ENCODE results near the gene KRT74. TPM values are rescaled to one million over a fixed set of nuclear protein-coding genes. Genes with fewer than 3 reads are reported as not detected.

The KRT74 gene
- total and polyA plus RNA-seq, 2 experiments from 2014 or later = not detected

- Histone ChIP-seq H3K9me2 (ENCODE audit: insufficient read depth) (no peaks in the 10 kb centered on the region), H3K36me3 (ENCODE audit: low read depth) (no peaks in the 10 kb centered on the region), H3K79me2 (ENCODE audit: insufficient read depth) (no peaks in the 10 kb centered on the region), H2AFZ (no peak overlapping the region), H3K9ac (no peak overlapping the region), H3K4me2 (ENCODE audit: unreplicated experiment) (no peak overlapping the region), H3K4me1 (ENCODE audit: insufficient read depth) (no peaks in the 10 kb centered on the region), H3K9me3 (ENCODE audit: low read depth) (no peaks in the 10 kb centered on the region), H3F3A (ENCODE audit: insufficient read depth) (no peaks in the 10 kb centered on the region), H4K20me1 (ENCODE audit: insufficient read depth) (no peaks in the 10 kb centered on the region), H3K27me3 (replicated peaks; ENCODE audit: insufficient read depth) (peaks cover 17% of the 10 kb centered on the region; the same call in 1 of the 2 replicates), H3K27ac (no peak overlapping the region), H3K4me3 (no peak overlapping the region)
- WGBS, 2 experiments (ENCODE audit: low coverage in 1 of 2, low lambda C conversion rate in 2 of 2, missing lambda C conversion rate in 2 of 2) = 43 to 45% methylated on average over 10 of the region's 10 CpGs
- no peak for TF ChIP-seq EZH2phosphoT487 (IDR thresholded peaks at IDR 0.05; ENCODE audit: insufficient read depth, low read depth)
- no peak for TF ChIP-seq EZH2 (IDR thresholded peaks at IDR 0.05; ENCODE audit: insufficient read depth, poor library complexity, severe bottlenecking)
- no peak for DNase-seq
- in situ Hi-C loops (cut with MboI) = no loop called here
Observed at GRCh38 chr12:52533686-52534470, 39.8 kb downstream of the KRT74 start.

- no peaks in the 10 kb centered on the region for H3K36me3 ChIP-seq (ENCODE audit: low read depth)
- H3K27ac ChIP-seq = no peak overlapping the region
- H3F3A ChIP-seq (ENCODE audit: insufficient read depth) = no peaks in the 10 kb centered on the region
- H3K4me3 ChIP-seq = no peak overlapping the region
- no peak overlapping the region for H3K9ac ChIP-seq
- in situ Hi-C loops (cut with MboI) = no loop called here
- TF ChIP-seq EZH2 (IDR thresholded peaks at IDR 0.05; ENCODE audit: insufficient read depth, poor library complexity, severe bottlenecking) (no peak), EZH2phosphoT487 (IDR thresholded peaks at IDR 0.05; ENCODE audit: insufficient read depth, low read depth) (no peak)
- no peaks in the 10 kb centered on the region for H3K9me3 ChIP-seq (ENCODE audit: low read depth)
- DNase-seq = no peak
- H3K9me2 ChIP-seq (ENCODE audit: insufficient read depth) = no peaks in the 10 kb centered on the region
- H3K4me2 ChIP-seq (ENCODE audit: unreplicated experiment) = no peak overlapping the region
- no peak overlapping the region for H2AFZ ChIP-seq
- WGBS, 2 experiments (ENCODE audit: low coverage in 1 of 2, low lambda C conversion rate in 2 of 2, missing lambda C conversion rate in 2 of 2) = 46% methylated on average over 4 of the region's 4 CpGs
- H4K20me1 ChIP-seq (ENCODE audit: insufficient read depth) = no peaks in the 10 kb centered on the region
- no peaks in the 10 kb centered on the region for H3K79me2 ChIP-seq (ENCODE audit: insufficient read depth)
- peaks cover 15% of the 10 kb centered on the region; the same call in 1 of the 2 replicates for H3K27me3 ChIP-seq (replicated peaks; ENCODE audit: insufficient read depth)
- H3K4me1 ChIP-seq (ENCODE audit: insufficient read depth) = no peaks in the 10 kb centered on the region
Observed at GRCh38 chr12:52532636-52533035, 41.0 kb downstream of the KRT74 start.

GRCh38 chr12:52531566-52532300 is 41.9 kb downstream of the KRT74 start:
- WGBS, 2 experiments (ENCODE audit: low coverage in 1 of 2, low lambda C conversion rate in 2 of 2, missing lambda C conversion rate in 2 of 2) = 70 to 77% methylated on average over 18 of the region's 18 CpGs
- in situ Hi-C loops (cut with MboI) = no loop called here
- DNase-seq = no peak
- Histone ChIP-seq H3K9me3 (ENCODE audit: low read depth) (no peaks in the 10 kb centered on the region), H4K20me1 (ENCODE audit: insufficient read depth) (no peaks in the 10 kb centered on the region), H3K27me3 (replicated peaks; ENCODE audit: insufficient read depth) (0 out of 2 replicates have a peak, but pooled peaks cover 11% of the 10 kb centered on the region), H2AFZ (no peak overlapping the region), H3K4me2 (ENCODE audit: unreplicated experiment) (no peak overlapping the region), H3K79me2 (ENCODE audit: insufficient read depth) (no peaks in the 10 kb centered on the region), H3K27ac (no peak overlapping the region), H3K9ac (no peak overlapping the region), H3K36me3 (ENCODE audit: low read depth) (no peaks in the 10 kb centered on the region), H3K9me2 (ENCODE audit: insufficient read depth) (no peaks in the 10 kb centered on the region), H3F3A (ENCODE audit: insufficient read depth) (no peaks in the 10 kb centered on the region), H3K4me3 (no peak overlapping the region), H3K4me1 (ENCODE audit: insufficient read depth) (no peaks in the 10 kb centered on the region)
- TF ChIP-seq EZH2 (IDR thresholded peaks at IDR 0.05; ENCODE audit: insufficient read depth, poor library complexity, severe bottlenecking) (no peak), EZH2phosphoT487 (IDR thresholded peaks at IDR 0.05; ENCODE audit: insufficient read depth, low read depth) (no peak)

- Histone ChIP-seq H3K9ac (no peak overlapping the region), H3K27me3 (replicated peaks; ENCODE audit: insufficient read depth) (0 out of 2 replicates have a peak, but pooled peaks cover 11% of the 10 kb centered on the region), H3K27ac (no peak overlapping the region), H4K20me1 (ENCODE audit: insufficient read depth) (no peaks in the 10 kb centered on the region), H3F3A (ENCODE audit: insufficient read depth) (no peaks in the 10 kb centered on the region), H3K9me3 (ENCODE audit: low read depth) (no peaks in the 10 kb centered on the region), H2AFZ (no peak overlapping the region), H3K79me2 (ENCODE audit: insufficient read depth) (no peaks in the 10 kb centered on the region), H3K4me3 (no peak overlapping the region), H3K9me2 (ENCODE audit: insufficient read depth) (no peaks in the 10 kb centered on the region), H3K36me3 (ENCODE audit: low read depth) (no peaks in the 10 kb centered on the region), H3K4me1 (ENCODE audit: insufficient read depth) (no peaks in the 10 kb centered on the region), H3K4me2 (ENCODE audit: unreplicated experiment) (no peak overlapping the region)
- in situ Hi-C loops (cut with MboI) = no loop called here
- no peak for TF ChIP-seq EZH2 (IDR thresholded peaks at IDR 0.05; ENCODE audit: insufficient read depth, poor library complexity, severe bottlenecking)
- TF ChIP-seq EZH2phosphoT487 (IDR thresholded peaks at IDR 0.05; ENCODE audit: insufficient read depth, low read depth) = no peak
- DNase-seq = no peak
- 47 to 63% methylated on average over 2 of the region's 2 CpGs for whole genome bisulfite sequencing, 2 experiments (ENCODE audit: low coverage in 1 of 2, low lambda C conversion rate in 2 of 2, missing lambda C conversion rate in 2 of 2)
Observed at GRCh38 chr12:52530905-52531304, 42.7 kb downstream of the KRT74 start.
